Mucosa of rectum (tissue), 2 donors: ENCODE data around the gene SPOP.
"Not testable (repeated sequence)": the region's sequence is repeated elsewhere in the genome, so short reads cannot be mapped to it uniquely, and the experiment has no call there.

Experiments used
- H3K27ac ChIP-seq, 2 donors: one replicate each; pipeline ENCODE4 v1.7.0; 2013; ENCODE audit warnings: inconsistent platforms in 2 of 2, low read depth in 2 of 2, low read length in 2 of 2
- H3K27me3 ChIP-seq, 2 donors: one replicate each; pipeline ENCODE4 v1.7.0; 2013; ENCODE audit warnings: low read length in 2 of 2; ENCODE audit not compliant: control insufficient read depth in 2 of 2, insufficient read depth in 2 of 2
- H3K36me3 ChIP-seq, 2 donors: one replicate each; pipeline ENCODE4 v1.7.0; 2013; ENCODE audit warnings: low read length in 2 of 2; ENCODE audit not compliant: control insufficient read depth in 2 of 2, insufficient read depth in 2 of 2
- H3K4me1 ChIP-seq, 2 donors: one replicate each; pipeline ENCODE4 v1.7.0; 2013; ENCODE audit warnings: low read length in 2 of 2, mild to moderate bottlenecking in 1 of 2; ENCODE audit not compliant: control insufficient read depth in 2 of 2, insufficient read depth in 2 of 2
- H3K4me3 ChIP-seq, 2 donors: one replicate each; pipeline ENCODE4 v1.7.0; 2013; ENCODE audit warnings: low read length in 2 of 2
- H3K9ac ChIP-seq, 2 donors: one replicate each; pipeline ENCODE4 v1.7.0; 2013; ENCODE audit warnings: low read length in 2 of 2, low read depth in 1 of 2, mild to moderate bottlenecking in 1 of 2
- H3K9me3 ChIP-seq, 2 donors: one replicate each; pipeline ENCODE4 v1.7.0; 2013; ENCODE audit warnings: low read length in 2 of 2; ENCODE audit not compliant: control insufficient read depth in 2 of 2
- donor health status: healthy.
- donor health status: Normal muscosa, but diverticular disease.

The SPOP gene

GRCh38 chr17:49664706-49665211 lies 13.1 kb downstream of the SPOP start:
- Histone ChIP-seq H3K4me3 (peak overlapping the region; percentile 19 to 27), H3K36me3 (peaks cover 0 to 3% of the 10 kb centered on the region in 2 donors), H3K9ac (no peak overlapping the region), H3K27me3 (no peaks in the 10 kb centered on the region), H3K4me1 (peaks cover 4 to 9% of the 10 kb centered on the region in 2 donors), H3K27ac (peak overlapping the region; percentile 5 to 19), H3K9me3 (no peaks in the 10 kb centered on the region)

GRCh38 chr17:49659661-49660382 lies 18.1 kb downstream of the SPOP start:
- no peaks in the 10 kb centered on the region for H3K36me3 ChIP-seq
- H3K9me3 ChIP-seq = no peaks in the 10 kb centered on the region
- H3K27me3 ChIP-seq = no peaks in the 10 kb centered on the region
- no peak overlapping the region for H3K27ac ChIP-seq
- H3K4me1 ChIP-seq = peaks cover 4 to 9% of the 10 kb centered on the region in 2 donors
- H3K9ac ChIP-seq = no peak overlapping the region
- no peak overlapping the region for H3K4me3 ChIP-seq

GRCh38 chr17:49656247-49656646 lies 21.6 kb downstream of the SPOP start:
- Histone ChIP-seq H3K36me3 (no peaks in the 10 kb centered on the region), H3K27ac (no peak overlapping the region), H3K9me3 (no peaks in the 10 kb centered on the region), H3K4me1 (no peaks in the 10 kb centered on the region), H3K27me3 (no peaks in the 10 kb centered on the region), H3K9ac (no peak overlapping the region), H3K4me3 (no peak overlapping the region)

- Histone ChIP-seq H3K36me3 (no peaks in the 10 kb centered on the region), H3K27ac (no peak overlapping the region), H3K9ac (no peak overlapping the region), H3K4me3 (no peak overlapping the region), H3K27me3 (no peaks in the 10 kb centered on the region), H3K9me3 (no peaks in the 10 kb centered on the region), H3K4me1 (no peaks in the 10 kb centered on the region)
Observed at GRCh38 chr17:49647256-49647585, 30.7 kb downstream of the SPOP start.

- Histone ChIP-seq H3K4me1 (no peaks in the 10 kb centered on the region), H3K9me3 (no peaks in the 10 kb centered on the region), H3K36me3 (no peaks in the 10 kb centered on the region), H3K9ac (no peak overlapping the region), H3K27me3 (no peaks in the 10 kb centered on the region), H3K4me3 (no peak overlapping the region), H3K27ac (peak overlapping the region; percentile 58 to 59)
Observed at GRCh38 chr17:49646391-49647255, 31.3 kb downstream of the SPOP start.

- H3K27me3 ChIP-seq, H3K36me3 ChIP-seq, H3K4me1 ChIP-seq, H3K9me3 ChIP-seq, H3K4me3 ChIP-seq, H3K9ac ChIP-seq: not testable (repeated sequence)
- H3K27ac ChIP-seq = peak overlapping the region; percentile 58 to 59
Observed at GRCh38 chr17:49646056-49646390, 31.9 kb downstream of the SPOP start.

- H3K27ac ChIP-seq = peak overlapping the region; percentile 58 to 59
- H3K27me3 ChIP-seq = no peaks in the 10 kb centered on the region
- no peaks in the 10 kb centered on the region for H3K9me3 ChIP-seq
- no peak overlapping the region for H3K4me3 ChIP-seq
- H3K9ac ChIP-seq = no peak overlapping the region
- H3K4me1 ChIP-seq = no peaks in the 10 kb centered on the region
- no peaks in the 10 kb centered on the region for H3K36me3 ChIP-seq
Observed at GRCh38 chr17:49645654-49646053, 32.2 kb downstream of the SPOP start.

- no peak overlapping the region for H3K27ac ChIP-seq
- no peaks in the 10 kb centered on the region for H3K27me3 ChIP-seq
- H3K4me3 ChIP-seq = no peak overlapping the region
- no peaks in the 10 kb centered on the region for H3K36me3 ChIP-seq
- no peaks in the 10 kb centered on the region for H3K9me3 ChIP-seq
- H3K9ac ChIP-seq = no peak overlapping the region
- no peaks in the 10 kb centered on the region for H3K4me1 ChIP-seq
Observed at GRCh38 chr17:49640556-49640955, 37.3 kb downstream of the SPOP start.

GRCh38 chr17:49638818-49639217 lies 39.1 kb downstream of the SPOP start:
- no peak overlapping the region for H3K27ac ChIP-seq
- H3K4me3 ChIP-seq = no peak overlapping the region
- no peaks in the 10 kb centered on the region for H3K4me1 ChIP-seq
- no peaks in the 10 kb centered on the region for H3K27me3 ChIP-seq
- H3K36me3 ChIP-seq = no peaks in the 10 kb centered on the region
- no peaks in the 10 kb centered on the region for H3K9me3 ChIP-seq
- H3K9ac ChIP-seq = no peak overlapping the region

- H3K4me3 ChIP-seq = no peak overlapping the region
- no peak overlapping the region for H3K27ac ChIP-seq
- H3K4me1 ChIP-seq = no peaks in the 10 kb centered on the region
- no peaks in the 10 kb centered on the region for H3K36me3 ChIP-seq
- H3K27me3 ChIP-seq = no peaks in the 10 kb centered on the region
- no peak overlapping the region for H3K9ac ChIP-seq
- H3K9me3 ChIP-seq = no peaks in the 10 kb centered on the region
Observed at GRCh38 chr17:49637739-49638138, 40.2 kb downstream of the SPOP start.
